GM21515 (cell line): ENCODE measurements around the gene SDR42E1.
"Not testable (repeated sequence)": the region's sequence is repeated elsewhere in the genome, so short reads cannot be mapped to it uniquely, and the experiment has no call there.

ENCODE experiments used
- ATAC-seq: cut with Tn5 transposase; IDR thresholded peaks from one replicate; pipeline ENCODE4 v1.9.1; 2021; ENCODE audit not compliant: unreplicated experiment

Gene SDR42E1

GRCh38 chr16:82005027-82005830 is 6.0 kb downstream of the SDR42E1 start:
- no peak for ATAC-seq

- ATAC-seq: no peak
These were observed 6.7 kb downstream of the SDR42E1 start for GRCh38 chr16:82004601-82005000.

GRCh38 chr16:82002831-82003230 is 8.4 kb downstream of the SDR42E1 start:
- ATAC-seq: no peak

GRCh38 chr16:81997738-81998137 is 13.5 kb downstream of the SDR42E1 start:
- no peak for ATAC-seq

GRCh38 chr16:81996664-81997509 is 14.4 kb downstream of the SDR42E1 start:
- ATAC-seq: no peak

GRCh38 chr16:81995651-81996050 is 15.6 kb downstream of the SDR42E1 start:
- no peak for ATAC-seq

GRCh38 chr16:81994485-81994884 is 16.8 kb downstream of the SDR42E1 start:
- ATAC-seq: no peak

GRCh38 chr16:81992859-81993258 is 18.4 kb downstream of the SDR42E1 start:
- no peak for ATAC-seq

GRCh38 chr16:81987706-81988105 is 23.6 kb downstream of the SDR42E1 start:
- no peak for ATAC-seq

- ATAC-seq: no peak
These were observed 24.1 kb downstream of the SDR42E1 start for GRCh38 chr16:81987121-81987520.

GRCh38 chr16:81977335-81977942 is 33.8 kb downstream of the SDR42E1 start:
- ATAC-seq: not testable (repeated sequence)

- ATAC-seq: no peak
These were observed 35.6 kb downstream of the SDR42E1 start for GRCh38 chr16:81975637-81976036.

- no peak for ATAC-seq
These were observed 37.5 kb downstream of the SDR42E1 start for GRCh38 chr16:81973737-81974136.

GRCh38 chr16:81971853-81972252 is 39.4 kb downstream of the SDR42E1 start:
- no peak for ATAC-seq

GRCh38 chr16:81967358-81967757 is 43.9 kb downstream of the SDR42E1 start:
- ATAC-seq: no peak

GRCh38 chr16:81964808-81965207 is 46.5 kb downstream of the SDR42E1 start:
- ATAC-seq: no peak

GRCh38 chr16:81956213-81956948 is 54.9 kb downstream of the SDR42E1 start:
- ATAC-seq: no peak

GRCh38 chr16:81951564-81951963 is 59.7 kb downstream of the SDR42E1 start:
- ATAC-seq: no peak

GRCh38 chr16:81946206-81946605 is 65.1 kb downstream of the SDR42E1 start:
- ATAC-seq: no peak

GRCh38 chr16:81945665-81946064 is 65.6 kb downstream of the SDR42E1 start:
- ATAC-seq: no peak

GRCh38 chr16:81942007-81942601 is 69.2 kb downstream of the SDR42E1 start:
- ATAC-seq: no peak
